ENCODE measurements around the gene UBTD2.
A peak's percentile ranks its signal among the peaks of the same experiment; 100 is the strongest.

The UBTD2 gene

GRCh38 chr5:172166030-172166826 lies 117.3 kb downstream of the UBTD2 start:
- no peak for TF ChIP-seq CTCF (IDR thresholded peaks at IDR 0.05; ENCODE audit: insufficient read depth, low read depth, low read length, missing control alignments)
- DNase-seq (ENCODE audit: low read depth), result no peak

GRCh38 chr5:172165465-172165864 lies 118.1 kb downstream of the UBTD2 start:
- peak; percentile 42 for DNase-seq (ENCODE audit: low read depth)
- no peak for TF ChIP-seq CTCF (IDR thresholded peaks at IDR 0.05; ENCODE audit: insufficient read depth, low read depth, low read length, missing control alignments)
- no peak overlapping the region for H3K4me3 ChIP-seq (ENCODE audit: low read depth, low read length)

More at GRCh38 chr5:172166030-172166826, 117.3 kb downstream of the UBTD2 start:
- no peak overlapping the region for H3K4me3 ChIP-seq (ENCODE audit: low read depth, low read length)

- no peak for DNase-seq (ENCODE audit: low read depth)
- TF ChIP-seq CTCF (IDR thresholded peaks at IDR 0.05; ENCODE audit: insufficient read depth, low read depth, low read length, missing control alignments), result no peak
- H3K4me3 ChIP-seq (ENCODE audit: low read depth, low read length), result no peak overlapping the region
Measured at GRCh38 chr5:172164769-172165212, 118.8 kb downstream of the UBTD2 start.

- no peak for TF ChIP-seq CTCF (IDR thresholded peaks at IDR 0.05; ENCODE audit: insufficient read depth, low read depth, low read length, missing control alignments)
- no peak for DNase-seq (ENCODE audit: low read depth)
- no peak overlapping the region for H3K4me3 ChIP-seq (ENCODE audit: low read depth, low read length)
Measured at GRCh38 chr5:172163346-172163745, 120.2 kb downstream of the UBTD2 start.

- no peak for DNase-seq (ENCODE audit: low read depth)
- TF ChIP-seq CTCF (IDR thresholded peaks at IDR 0.05; ENCODE audit: insufficient read depth, low read depth, low read length, missing control alignments), result no peak
Measured at GRCh38 chr5:172162987-172163343, 120.6 kb downstream of the UBTD2 start.

GRCh38 chr5:172162323-172162986 lies 121.1 kb downstream of the UBTD2 start:
- no peak overlapping the region for H3K4me3 ChIP-seq (ENCODE audit: low read depth, low read length)
- TF ChIP-seq CTCF (IDR thresholded peaks at IDR 0.05; ENCODE audit: insufficient read depth, low read depth, low read length, missing control alignments), result no peak
- DNase-seq (ENCODE audit: low read depth), result no peak

More at GRCh38 chr5:172162987-172163343, 120.6 kb downstream of the UBTD2 start:
- H3K4me3 ChIP-seq (ENCODE audit: low read depth, low read length), result no peak overlapping the region

Data from GM12865 (cell line).